HepG2 (cell line): Measurements from ENCODE around the gene CYP4V2. TPM values are rescaled to one million over a fixed set of nuclear protein-coding genes. Genes with fewer than 3 reads are reported as not detected.

ENCODE experiments used
- ATAC-seq: fragments of 200-7000 bp; cut with Tn5 transposase; 3 replicates; pipeline ENCODE4 v1.9.1; 2020; ENCODE audit warnings: mild to moderate bottlenecking, moderate library complexity
- BruUV-seq: library from RNA; stranded (reverse); fragments of 400-500 nt; replicated peaks from 2 replicates; lab custom pipeline; 2021; lab: Mats Ljungman, UMichigan
- CTCF ChIA-PET: fragments of 300-600 bp; formaldehyde crosslinking; extraction: SDS; loops from one replicate; lab custom pipeline; 2021; ENCODE audit warnings: low total read pairs, inconsistent platforms, low intra/inter-chr PET ratio; lab: Yijun Ruan, JAX
- POLR2A ChIA-PET: fragments of 350-600 bp; sonication (Branson Sonifier 250); formaldehyde crosslinking; loops from one replicate; lab custom pipeline; 2020; ENCODE audit warnings: antibody characterized with exemption, inconsistent platforms; lab: Yijun Ruan, JAX
- DNase-seq: peaks from one replicate; pipeline ENCODE4 v3.0.0-alpha.2; 2015; ENCODE audit warnings: low spot score
- FAIRE-seq: peaks from 3 replicates; lab custom pipeline; 2011; peaks lifted over from hg19 to GRCh38; lab: Jason Lieb, UNC
- H2AFZ ChIP-seq: one replicate; pipeline ENCODE4 v1.6.1; 2011; ENCODE audit warnings: low read length, inconsistent platforms
- H3K27ac ChIP-seq: fragments of 300-600 bp; 3 replicates; pipeline ENCODE4 v1.8.0; 2011; ENCODE audit warnings: mixed run types, mild to moderate bottlenecking, mixed read lengths, low read length, inconsistent platforms; ENCODE audit not compliant: insufficient read depth; ENCODE audit errors: extremely low read length
- H3K27me3 ChIP-seq, 2 experiments: fragments of 200-600 bp in 1 of 2; 2 replicates in 1 of 2; 3 replicates in 1 of 2; pipeline versions ENCODE4 v1.6.0 to v1.8.0; 2011; ENCODE audit warnings: low read length in 2 of 2, mild to moderate bottlenecking in 2 of 2, moderate library complexity in 2 of 2, inconsistent platforms in 1 of 2; ENCODE audit not compliant: insufficient read depth in 2 of 2, control insufficient read depth in 1 of 2
- H3K36me3 ChIP-seq, 2 experiments: fragments of 200-600 bp in 1 of 2; replicated peaks in 1 of 2; 2 replicates in 1 of 2; 3 replicates in 1 of 2; pipeline versions ENCODE4 v1.5.1 to v1.8.0; 2011; ENCODE audit warnings: low read length in 2 of 2, inconsistent platforms in 1 of 2; ENCODE audit not compliant: insufficient read depth in 2 of 2, control insufficient read depth in 1 of 2
- H3K4me1 ChIP-seq: 2 replicates; pipeline ENCODE4 v1.5.1; 2012; ENCODE audit warnings: low read length, inconsistent platforms; ENCODE audit not compliant: insufficient read depth
- H3K4me2 ChIP-seq: 2 replicates; pipeline ENCODE4 v1.6.0; 2011; ENCODE audit warnings: low read depth, low read length, inconsistent platforms
- H3K4me3 ChIP-seq, 3 experiments: fragments of 200-600 bp in 1 of 3; sonication (generic), shearing (Covaris generic) in 1 of 3; replicated peaks in 1 of 3; 2 replicates each; pipeline ENCODE4 v1.5.1; 2011 to 2016; ENCODE audit warnings: low read length in 3 of 3, inconsistent platforms in 2 of 3, low read depth in 2 of 3, mild to moderate bottlenecking in 2 of 3, control low read depth in 1 of 3, mixed read lengths in 1 of 3; ENCODE audit not compliant: insufficient read depth in 1 of 3
- H3K79me2 ChIP-seq: one replicate; pipeline ENCODE4 v1.6.1; 2011; ENCODE audit warnings: low read length, inconsistent platforms; ENCODE audit not compliant: insufficient read depth
- H3K9ac ChIP-seq: 2 replicates; pipeline ENCODE4 v1.6.0; 2011; ENCODE audit warnings: mild to moderate bottlenecking, low read depth, low read length, inconsistent platforms; ENCODE audit not compliant: insufficient read depth
- H3K9me3 ChIP-seq: 2 replicates; pipeline ENCODE4 v1.5.1; 2012; ENCODE audit warnings: mild to moderate bottlenecking, low read length
- H4K20me1 ChIP-seq: 2 replicates; pipeline ENCODE4 v1.6.0; 2011; ENCODE audit warnings: inconsistent platforms, mild to moderate bottlenecking, low read length, moderate library complexity; ENCODE audit not compliant: insufficient read depth
- HNRNPLL ChIP-seq: fragments of 200-400 bp; formaldehyde crosslinking; IDR thresholded peaks from 2 replicates; pipeline ENCODE4 v1.6.1; 2017; ENCODE audit warnings: mild to moderate bottlenecking, low read depth, low read length; ENCODE audit not compliant: poor library complexity, severe bottlenecking
- MYNN ChIP-seq: sonication (generic); formaldehyde crosslinking; IDR thresholded peaks from 2 replicates; pipeline ENCODE4 v1.4.0; 2020; ENCODE audit warnings: mild to moderate bottlenecking, low read depth, missing genetic modification reagents
- NFE2 ChIP-seq: sonication (generic); formaldehyde crosslinking; IDR thresholded peaks from 2 replicates; pipeline ENCODE4 v1.4.0; 2020; ENCODE audit warnings: missing genetic modification reagents
- NFE2L1 ChIP-seq: sonication (generic); formaldehyde crosslinking; IDR thresholded peaks from 2 replicates; pipeline ENCODE4 v1.4.0; 2020; ENCODE audit warnings: missing genetic modification reagents, mild to moderate bottlenecking, borderline replicate concordance
- PHF20 ChIP-seq: sonication (generic); formaldehyde crosslinking; IDR thresholded peaks from 2 replicates; pipeline ENCODE4 v1.5.0; 2020; ENCODE audit warnings: mild to moderate bottlenecking, missing genetic modification reagents
- POLR2AphosphoS2 ChIP-seq: IDR thresholded peaks from 2 replicates; pipeline ENCODE4 v1.6.1; 2011; ENCODE audit warnings: low read depth, low read length, improper control_type of control experiment
- REL ChIP-seq: sonication (generic); formaldehyde crosslinking; conservative IDR thresholded peaks from 2 replicates; pipeline ENCODE4 v1.8.0; 2022; ENCODE audit warnings: mild to moderate bottlenecking, missing genetic modification reagents, moderate library complexity
- ZBTB8A ChIP-seq: sonication (generic); formaldehyde crosslinking; IDR thresholded peaks from 2 replicates; pipeline ENCODE4 v1.4.0; 2020; ENCODE audit warnings: mild to moderate bottlenecking, low read depth, missing genetic modification reagents, borderline replicate concordance
- ZFX ChIP-seq: sonication (generic); formaldehyde crosslinking; IDR thresholded peaks from 2 replicates; pipeline ENCODE4 v1.4.0; 2020; ENCODE audit warnings: mild to moderate bottlenecking, low read depth, missing genetic modification reagents, moderate library complexity
- ZNF607 ChIP-seq: sonication (generic); formaldehyde crosslinking; IDR thresholded peaks from 2 replicates; pipeline ENCODE4 v1.5.1; 2020; ENCODE audit warnings: missing genetic modification reagents, mild to moderate bottlenecking, borderline replicate concordance
- ZNF615 ChIP-seq: sonication (generic); formaldehyde crosslinking; IDR thresholded peaks from 2 replicates; pipeline ENCODE4 v1.5.0; 2020; ENCODE audit warnings: mild to moderate bottlenecking, missing genetic modification reagents, borderline replicate concordance
- WGBS: methylation state at CpG from one replicate; pipeline ENCODE4 v1.1.6; 2017; ENCODE audit warnings: low lambda C conversion rate; 5-methylcytosine and 5-hydroxymethylcytosine counted together
- in situ Hi-C: cut with HindIII; loops from 2 replicates; pipeline ENCODE4 v1.10.0; 2017; ENCODE audit warnings: low pct_unique_long_range_greater_than_20kb; ENCODE audit not compliant: extremely low pct_ligation_motif_present
- intact Hi-C: fragments of 100-400 bp; cut with micrococcal nuclease; formaldehyde crosslinking; loops from one replicate; pipeline ENCODE4 v1.10.0; 2022; ENCODE audit not compliant: unreplicated experiment
- polyA plus RNA-seq, 8 experiments: library from polyadenylated mRNA; depleted of rRNA in 3 of 8; stranded (reverse) in 7 of 8; unstranded in 1 of 8; fragments of >200 nt; fragmentation: Illumina TruSeq in 4 of 8; extraction: Trizol in 4 of 8; gene quantifications; 2 replicates each; pipeline versions ENCODE4 v1.2.1 to v1.2.3, GENCODE V29; 2011 to 2016; ENCODE audit warnings: low read depth in 4 of 8, missing spikeins in 1 of 8, mixed read lengths in 1 of 8; ENCODE audit not compliant: insufficient read depth in 1 of 8
- total RNA-seq, 5 experiments: library from RNA; depleted of rRNA; stranded (reverse); fragments of >200 nt; fragmentation: Illumina TruSeq; extraction: Trizol; gene quantifications; 2 replicates each; pipeline ENCODE4 v1.2.3, GENCODE V29; 2016; ENCODE audit warnings: low read depth in 1 of 5
- TF ChIP-seq, protein P1 (sequence below): IDR thresholded peaks from 2 replicates; pipeline ENCODE4 v1.6.1; 2016; ENCODE audit warnings: missing compliant biosample characterization, missing genetic modification reagents, borderline replicate concordance
- TF ChIP-seq, protein P2 (sequence below): sonication (generic); formaldehyde crosslinking; IDR thresholded peaks from 2 replicates; pipeline ENCODE4 v1.8.0; 2022; ENCODE audit warnings: mild to moderate bottlenecking, missing genetic modification reagents

CYP4V2 gene
- total and polyA plus RNA-seq, 2 of the 13 experiments (the other 11 are each of a cell fraction or from before 2014, with no cell fraction given) = 4.7 to 7.2 TPM

DNA sequence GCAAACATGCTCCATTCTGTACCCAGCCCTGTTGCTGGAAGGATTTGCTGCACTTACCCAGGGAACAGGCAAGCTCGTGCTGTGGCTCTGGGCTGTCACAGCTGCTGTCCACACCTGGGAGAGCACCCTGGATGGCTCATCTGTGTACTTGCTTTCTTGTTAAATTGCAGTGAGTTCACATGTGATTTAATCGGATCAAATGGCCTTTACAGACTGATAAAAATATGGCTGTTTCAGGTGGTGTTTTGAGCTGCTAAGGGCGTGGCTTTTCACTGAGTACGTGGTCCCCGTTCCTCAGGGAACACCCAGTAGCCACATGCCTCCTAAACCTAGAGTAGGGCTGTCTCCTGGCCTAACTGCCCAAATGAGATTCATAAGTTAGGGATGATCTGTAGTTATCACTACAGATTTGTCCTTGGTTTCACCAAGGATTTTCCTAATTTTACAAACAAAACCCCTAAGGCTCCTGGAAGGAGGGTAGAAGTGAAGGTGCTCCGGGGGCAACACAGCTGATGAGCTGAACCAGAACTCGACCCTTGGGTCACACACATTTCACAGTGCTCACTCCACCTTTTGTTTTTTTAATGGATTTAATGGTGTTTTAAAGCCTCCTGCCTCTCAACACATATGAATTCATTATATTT is 49.6 kb downstream of the CYP4V2 start:
- no peaks in the 10 kb centered on the region for H3K4me1 ChIP-seq
- intact Hi-C loops (no loop called here), in situ Hi-C loops (no loop called here)
- CTCF ChIA-PET = no interaction called here
- H3K9ac ChIP-seq = no peak overlapping the region
- no peak overlapping the region for H2AFZ ChIP-seq
- no peaks in the 10 kb centered on the region; a peak in 1 of 5 replicates for H3K27me3 ChIP-seq
- ATAC-seq = peak; percentile 53; the same call in 2 of the 3 replicates
- no peaks in the 10 kb centered on the region for H3K79me2 ChIP-seq
- no peaks in the 10 kb centered on the region for H3K36me3 ChIP-seq
- H3K4me3 ChIP-seq = no peak overlapping the region
- no TSS peak for BruUV-seq
- H4K20me1 ChIP-seq = no peaks in the 10 kb centered on the region
- no peak for FAIRE-seq
- H3K27ac ChIP-seq = no peak overlapping the region
- no peak for DNase-seq
- no peaks in the 10 kb centered on the region for H3K9me3 ChIP-seq
- WGBS = 26% methylated on average over 6 of the region's 7 CpGs
- TF ChIP-seq, protein P1, sequence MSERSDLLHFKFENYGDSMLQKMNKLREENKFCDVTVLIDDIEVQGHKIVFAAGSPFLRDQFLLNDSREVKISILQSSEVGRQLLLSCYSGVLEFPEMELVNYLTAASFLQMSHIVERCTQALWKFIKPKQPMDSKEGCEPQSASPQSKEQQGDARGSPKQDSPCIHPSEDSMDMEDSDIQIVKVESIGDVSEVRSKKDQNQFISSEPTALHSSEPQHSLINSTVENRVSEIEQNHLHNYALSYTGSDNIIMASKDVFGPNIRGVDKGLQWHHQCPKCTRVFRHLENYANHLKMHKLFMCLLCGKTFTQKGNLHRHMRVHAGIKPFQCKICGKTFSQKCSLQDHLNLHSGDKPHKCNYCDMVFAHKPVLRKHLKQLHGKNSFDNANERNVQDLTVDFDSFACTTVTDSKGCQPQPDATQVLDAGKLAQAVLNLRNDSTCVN = no peak
- H3K4me2 ChIP-seq = no peak overlapping the region
- POLR2A ChIA-PET = no interaction called here

DNA sequence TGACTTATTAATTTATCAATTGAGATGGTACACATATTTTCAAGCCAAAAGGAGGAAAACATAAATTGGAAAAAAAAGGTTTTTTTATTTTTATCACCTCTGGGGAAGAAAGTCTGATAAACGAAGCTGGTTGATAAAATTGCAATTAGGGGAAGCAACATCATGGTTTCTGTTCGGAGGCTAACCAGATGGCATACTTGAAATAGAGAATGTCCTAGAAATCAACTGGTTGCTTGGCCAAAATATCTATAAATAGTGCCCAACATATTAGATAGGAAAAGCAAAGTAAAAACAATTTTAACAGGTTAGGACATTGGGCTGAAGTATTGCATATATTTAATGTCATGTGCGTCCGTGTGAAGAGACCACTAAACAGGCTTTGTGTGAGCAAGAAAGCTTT is 50.2 kb downstream of the CYP4V2 start:
- no peak for ATAC-seq
- no peak overlapping the region for H3K4me3 ChIP-seq
- DNase-seq = no peak
- H2AFZ ChIP-seq = no peak overlapping the region
- H3K36me3 ChIP-seq = no peaks in the 10 kb centered on the region
- no peaks in the 10 kb centered on the region for H4K20me1 ChIP-seq
- intact Hi-C loops (no loop called here), in situ Hi-C loops (no loop called here)
- no peak overlapping the region for H3K4me2 ChIP-seq
- BruUV-seq = no TSS peak
- H3K4me1 ChIP-seq = no peaks in the 10 kb centered on the region
- FAIRE-seq = no peak
- H3K9ac ChIP-seq = no peak overlapping the region
- H3K79me2 ChIP-seq = no peaks in the 10 kb centered on the region
- CTCF ChIA-PET = no interaction called here
- H3K27ac ChIP-seq = no peak overlapping the region
- H3K9me3 ChIP-seq = no peaks in the 10 kb centered on the region
- POLR2A ChIA-PET = no interaction called here
- no peaks in the 10 kb centered on the region; a peak in 1 of 5 replicates for H3K27me3 ChIP-seq
- 55% methylated on average over 4 of the region's 4 CpGs for WGBS
- TF ChIP-seq PHF20 (CRISPR knock-in tag) (no peak), NFE2L1 (no peak), ZBTB8A (CRISPR knock-in tag) (no peak), ZNF607 (CRISPR knock-in tag) (no peak), REL (CRISPR knock-in tag) (no peak), ZFX (CRISPR knock-in tag) (no peak), MYNN (CRISPR knock-in tag) (no peak), NFE2 (no peak), POLR2AphosphoS2 (no peak), ZNF615 (CRISPR knock-in tag) (no peak), HNRNPLL (no peak)
- TF ChIP-seq, protein P2, sequence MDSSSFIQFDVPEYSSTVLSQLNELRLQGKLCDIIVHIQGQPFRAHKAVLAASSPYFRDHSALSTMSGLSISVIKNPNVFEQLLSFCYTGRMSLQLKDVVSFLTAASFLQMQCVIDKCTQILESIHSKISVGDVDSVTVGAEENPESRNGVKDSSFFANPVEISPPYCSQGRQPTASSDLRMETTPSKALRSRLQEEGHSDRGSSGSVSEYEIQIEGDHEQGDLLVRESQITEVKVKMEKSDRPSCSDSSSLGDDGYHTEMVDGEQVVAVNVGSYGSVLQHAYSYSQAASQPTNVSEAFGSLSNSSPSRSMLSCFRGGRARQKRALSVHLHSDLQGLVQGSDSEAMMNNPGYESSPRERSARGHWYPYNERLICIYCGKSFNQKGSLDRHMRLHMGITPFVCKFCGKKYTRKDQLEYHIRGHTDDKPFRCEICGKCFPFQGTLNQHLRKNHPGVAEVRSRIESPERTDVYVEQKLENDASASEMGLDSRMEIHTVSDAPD (CRISPR knock-in tag) = no peak
